H1 (cell line): ENCODE data around the gene OLFM1. TPM values are rescaled to one million over a fixed set of nuclear protein-coding genes. Genes with fewer than 3 reads are reported as not detected.

Source experiments
- SAP30 ChIP-seq: fragments of 300-600 bp; sonication (generic); IDR thresholded peaks from 2 replicates; pipeline ENCODE4 v1.7.1; 2012; ENCODE audit warnings: low read length, moderate library complexity, mild to moderate bottlenecking, inconsistent platforms; ENCODE audit not compliant: insufficient read depth, insufficient replicate concordance
- polyA plus RNA-seq, 7 experiments: library from polyadenylated mRNA; depleted of rRNA in 3 of 7; stranded (reverse) in 5 of 7; unstranded in 2 of 7; fragments of >200 nt in 5 of 7; fragments of 200-250 nt in 2 of 7; gene quantifications; 1 replicate in 5 of 7; 2 replicates in 1 of 7; 4 replicates in 1 of 7; pipeline versions ENCODE4 v1.2.1 to v1.2.3, GENCODE V29; 2011 to 2013; ENCODE audit warnings: missing spikeins in 2 of 7, mixed read lengths in 2 of 7
- total RNA-seq: library from RNA; stranded (reverse); fragmentation: NEBNext Ultra II Directional; extraction: Animal tissue kit (Norgen Biotek cat#: 25700); gene quantifications from 2 replicates; pipeline ENCODE4 v1.2.1, GENCODE V29; 2021

OLFM1 gene
- total and polyA plus RNA-seq, 2 of the 8 experiments (the other 6 are each of a cell fraction or from before 2014, with no cell fraction given): 53.0 to 53.4 TPM

DNA sequence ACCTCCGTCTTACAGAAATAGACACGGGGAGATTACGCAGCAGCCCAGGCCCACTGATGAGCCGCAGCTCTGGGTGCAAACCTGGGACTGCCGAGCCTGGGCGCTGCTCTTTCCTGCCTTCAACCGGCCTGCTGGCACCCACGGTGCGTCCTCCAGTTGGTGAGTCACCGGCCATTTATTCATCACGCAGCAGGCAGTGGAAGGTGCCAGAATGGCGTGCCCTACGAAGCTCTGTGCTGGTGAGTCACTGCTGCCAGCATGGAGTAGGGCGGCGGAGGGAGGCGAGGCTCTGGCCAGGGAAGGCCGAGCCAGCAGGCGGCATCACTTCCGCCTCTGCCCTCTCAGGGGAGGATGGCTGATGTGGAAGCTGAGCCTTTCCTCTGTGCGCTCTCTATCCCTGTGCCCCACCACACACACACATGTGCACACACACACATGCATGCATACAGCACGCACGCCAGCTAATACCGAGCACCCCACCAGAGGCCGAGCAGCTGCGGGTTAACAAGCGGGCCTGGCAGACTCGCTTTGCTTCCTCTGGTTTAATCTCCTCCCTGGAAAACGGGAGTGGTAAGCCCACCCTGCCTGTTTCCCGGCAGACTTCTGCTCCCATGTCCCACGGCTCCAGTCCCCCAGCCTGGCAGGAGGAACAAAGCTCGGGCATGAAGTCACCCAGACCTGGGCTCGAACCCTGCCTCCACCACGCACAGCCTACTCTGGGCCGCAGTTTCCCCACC lies 39.2 kb downstream of the OLFM1 start (continued):
- no peak for TF ChIP-seq SAP30
- TF ChIP-seq, all 59 proteins: peak for 0
